ENCODE results near the gene PDE11A. TPM values are rescaled to one million over a fixed set of nuclear protein-coding genes. Genes with fewer than 3 reads are reported as not detected.

Gene PDE11A
- total RNA-seq, 2 experiments from 2014 or later: not detected

- Mint-ChIP-seq H3K27me3 (no peaks in the 10 kb centered on the region), H3K36me3 (ENCODE audit: low read depth) (no peaks in the 10 kb centered on the region), H3K4me3 (no peak overlapping the region), H3K27ac (no peak overlapping the region), H3K9me3 (no peaks in the 10 kb centered on the region), H3K4me1 (ENCODE audit: low read depth) (no peaks in the 10 kb centered on the region)
- intact Hi-C loops (cut with micrococcal nuclease): no loop called here
- TF ChIP-seq CTCF (IDR thresholded peaks at IDR 0.05): no peak
- POLR2A ChIA-PET: no interaction called here
- CTCF ChIA-PET: interaction anchor here (1.1 to 1.2 kb wide), 2 partner anchors 15 to 76 kb away, joined by 3 read pairs; no protein-coding TSS in a partner anchor
- no peak for DNase-seq
- no peak for ATAC-seq
Observed at GRCh38 chr2:177716484-177716883, 356.1 kb downstream of the PDE11A start.

- no peak for ATAC-seq
- no peak overlapping the region for H3K4me3 Mint-ChIP-seq
- H3K9me3 Mint-ChIP-seq: no peaks in the 10 kb centered on the region
- no peak overlapping the region for H3K27ac Mint-ChIP-seq
- POLR2A ChIA-PET: no interaction called here
- no peak for TF ChIP-seq CTCF (IDR thresholded peaks at IDR 0.05)
- intact Hi-C loops (cut with micrococcal nuclease): no loop called here
- no peaks in the 10 kb centered on the region for H3K4me1 Mint-ChIP-seq (ENCODE audit: low read depth)
- CTCF ChIA-PET: no interaction called here
- H3K27me3 Mint-ChIP-seq: no peaks in the 10 kb centered on the region
- no peaks in the 10 kb centered on the region for H3K36me3 Mint-ChIP-seq (ENCODE audit: low read depth)
- no peak for DNase-seq
Observed at GRCh38 chr2:177715771-177716170, 356.8 kb downstream of the PDE11A start.

GRCh38 chr2:177714704-177715103 is 357.9 kb downstream of the PDE11A start:
- H3K27ac Mint-ChIP-seq: no peak overlapping the region
- CTCF ChIA-PET: interaction anchor here (1.0 kb wide), 1 partner anchor 10 kb away, joined by 4 read pairs; no protein-coding TSS in a partner anchor
- intact Hi-C loops (cut with micrococcal nuclease): no loop called here
- no peaks in the 10 kb centered on the region for H3K27me3 Mint-ChIP-seq
- ATAC-seq: no peak
- DNase-seq: no peak
- no peak for TF ChIP-seq CTCF (IDR thresholded peaks at IDR 0.05)
- H3K4me3 Mint-ChIP-seq: no peak overlapping the region
- POLR2A ChIA-PET: no interaction called here
- H3K4me1 Mint-ChIP-seq (ENCODE audit: low read depth): no peaks in the 10 kb centered on the region
- no peaks in the 10 kb centered on the region for H3K9me3 Mint-ChIP-seq
- no peaks in the 10 kb centered on the region for H3K36me3 Mint-ChIP-seq (ENCODE audit: low read depth)

- no peak for TF ChIP-seq CTCF (IDR thresholded peaks at IDR 0.05)
- CTCF ChIA-PET: no interaction called here
- Mint-ChIP-seq H3K36me3 (ENCODE audit: low read depth) (no peaks in the 10 kb centered on the region), H3K27me3 (no peaks in the 10 kb centered on the region), H3K4me1 (ENCODE audit: low read depth) (no peaks in the 10 kb centered on the region), H3K27ac (no peak overlapping the region), H3K9me3 (no peaks in the 10 kb centered on the region), H3K4me3 (no peak overlapping the region)
- intact Hi-C loops (cut with micrococcal nuclease): no loop called here
- DNase-seq: no peak
- no peak for ATAC-seq
- POLR2A ChIA-PET: interaction anchor here (1.1 kb wide), 1 partner anchor 34 kb away, joined by 3 read pairs; no protein-coding TSS in a partner anchor
Observed at GRCh38 chr2:177712462-177712861, 360.1 kb downstream of the PDE11A start.

GRCh38 chr2:177711483-177712265 is 360.9 kb downstream of the PDE11A start:
- Mint-ChIP-seq H3K4me1 (ENCODE audit: low read depth) (no peaks in the 10 kb centered on the region), H3K9me3 (no peaks in the 10 kb centered on the region), H3K4me3 (no peak overlapping the region), H3K27me3 (no peaks in the 10 kb centered on the region), H3K27ac (no peak overlapping the region), H3K36me3 (ENCODE audit: low read depth) (no peaks in the 10 kb centered on the region)
- no peak for ATAC-seq
- ChIA-PET POLR2A (interaction anchor here (1.1 kb wide), 1 partner anchor 33 kb away, joined by 3 read pairs; no protein-coding TSS in a partner anchor), CTCF (no interaction called here)
- no peak for DNase-seq
- intact Hi-C loops (cut with micrococcal nuclease): no loop called here
- no peak for TF ChIP-seq CTCF (IDR thresholded peaks at IDR 0.05)
